HepG2 (cell line): ENCODE results near the gene ABCC12. TPM values are rescaled to one million over a fixed set of nuclear protein-coding genes. Genes with fewer than 3 reads are reported as not detected.

Source experiments
- BHLHE40 ChIP-seq: IDR thresholded peaks from 2 replicates; pipeline ENCODE4 v1.6.1; 2011; ENCODE audit warnings: low read length, improper control_type of control experiment
- ETV6 ChIP-seq: sonication (generic); formaldehyde crosslinking; conservative IDR thresholded peaks from 2 replicates; pipeline ENCODE4 v1.4.0; 2020; ENCODE audit warnings: missing genetic modification reagents
- EZH2 ChIP-seq: conservative IDR thresholded peaks from 2 replicates; pipeline ENCODE4 v1.6.1; 2012; ENCODE audit warnings: mild to moderate bottlenecking, low read depth, low read length, moderate library complexity
- HNRNPLL ChIP-seq: fragments of 200-400 bp; formaldehyde crosslinking; IDR thresholded peaks from 2 replicates; pipeline ENCODE4 v1.6.1; 2017; ENCODE audit warnings: mild to moderate bottlenecking, low read depth, low read length; ENCODE audit not compliant: poor library complexity, severe bottlenecking
- JUND ChIP-seq: sonication (generic); formaldehyde crosslinking; IDR thresholded peaks from 2 replicates; pipeline ENCODE4 v1.8.0; 2022; ENCODE audit warnings: mild to moderate bottlenecking, missing genetic modification reagents
- KAT8 ChIP-seq: IDR thresholded peaks from 2 replicates; pipeline ENCODE4 v1.6.1; 2016; ENCODE audit warnings: missing genetic modification reagents, missing compliant biosample characterization
- KMT2A ChIP-seq: sonication (generic); formaldehyde crosslinking; IDR thresholded peaks from 2 replicates; pipeline ENCODE4 v1.4.0; 2020; ENCODE audit warnings: missing genetic modification reagents
- RBAK ChIP-seq: sonication (generic); formaldehyde crosslinking; IDR thresholded peaks from 2 replicates; pipeline ENCODE4 v1.5.1; 2020; ENCODE audit warnings: mild to moderate bottlenecking, missing genetic modification reagents
- REPIN1 ChIP-seq: sonication (generic); formaldehyde crosslinking; IDR thresholded peaks from 2 replicates; pipeline ENCODE4 v1.8.0; 2022; ENCODE audit warnings: missing genetic modification reagents, low read depth, mild to moderate bottlenecking, borderline replicate concordance
- SMC3 ChIP-seq: IDR thresholded peaks from 2 replicates; pipeline ENCODE4 v1.6.1; 2011; ENCODE audit warnings: low read length, improper control_type of control experiment
- SOX5 ChIP-seq: IDR thresholded peaks from 2 replicates; pipeline ENCODE4 v1.6.1; 2016; ENCODE audit warnings: borderline replicate concordance
- SP2 ChIP-seq: sonication (generic); formaldehyde crosslinking; IDR thresholded peaks from 2 replicates; pipeline ENCODE4 v1.5.1; 2020; ENCODE audit warnings: mild to moderate bottlenecking, missing genetic modification reagents
- SRY ChIP-seq: sonication (generic); formaldehyde crosslinking; IDR thresholded peaks from 2 replicates; pipeline ENCODE4 v1.8.0; 2022; ENCODE audit warnings: mild to moderate bottlenecking, missing genetic modification reagents
- YY1 ChIP-seq: IDR thresholded peaks from 2 replicates; pipeline ENCODE4 v1.6.1; 2011; ENCODE audit warnings: low read length, low read depth, moderate library complexity, mild to moderate bottlenecking; ENCODE audit not compliant: insufficient read depth, insufficient replicate concordance
- ZBTB7B ChIP-seq: sonication (generic); formaldehyde crosslinking; IDR thresholded peaks from 2 replicates; pipeline ENCODE4 v1.4.0; 2020; ENCODE audit warnings: missing genetic modification reagents
- ZC3H4 ChIP-seq: sonication (generic); formaldehyde crosslinking; IDR thresholded peaks from 2 replicates; pipeline ENCODE4 v1.4.0; 2020; ENCODE audit warnings: missing genetic modification reagents, borderline replicate concordance
- ZKSCAN8 ChIP-seq: IDR thresholded peaks from 2 replicates; pipeline ENCODE4 v1.6.1; 2016; ENCODE audit warnings: borderline replicate concordance, missing genetic modification reagents, missing compliant biosample characterization
- ZNF180 ChIP-seq: sonication (generic); formaldehyde crosslinking; IDR thresholded peaks from 2 replicates; pipeline ENCODE4 v1.4.0; 2020; ENCODE audit warnings: low read depth, missing genetic modification reagents, borderline replicate concordance
- ZNF225 ChIP-seq: sonication (generic); formaldehyde crosslinking; IDR thresholded peaks from 2 replicates; pipeline ENCODE4 v1.4.0; 2020; ENCODE audit warnings: mild to moderate bottlenecking, missing genetic modification reagents
- ZNF317 ChIP-seq: sonication (generic); formaldehyde crosslinking; IDR thresholded peaks from 2 replicates; pipeline ENCODE4 v1.5.0; 2020; ENCODE audit warnings: mild to moderate bottlenecking, missing genetic modification reagents
- ZNF83 ChIP-seq: sonication (generic); formaldehyde crosslinking; IDR thresholded peaks from 2 replicates; pipeline ENCODE4 v1.4.0; 2020; ENCODE audit warnings: missing genetic modification reagents, mild to moderate bottlenecking, borderline replicate concordance
- ZNF891 ChIP-seq: sonication (generic); formaldehyde crosslinking; IDR thresholded peaks from 2 replicates; pipeline ENCODE4 v1.5.0; 2020; ENCODE audit warnings: mild to moderate bottlenecking, missing genetic modification reagents
- polyA plus RNA-seq, 8 experiments: library from polyadenylated mRNA; depleted of rRNA in 3 of 8; stranded (reverse) in 7 of 8; unstranded in 1 of 8; fragments of >200 nt; fragmentation: Illumina TruSeq in 4 of 8; extraction: Trizol in 4 of 8; gene quantifications; 2 replicates each; pipeline versions ENCODE4 v1.2.1 to v1.2.3, GENCODE V29; 2011 to 2016; ENCODE audit warnings: low read depth in 4 of 8, missing spikeins in 1 of 8, mixed read lengths in 1 of 8; ENCODE audit not compliant: insufficient read depth in 1 of 8
- total RNA-seq, 5 experiments: library from RNA; depleted of rRNA; stranded (reverse); fragments of >200 nt; fragmentation: Illumina TruSeq; extraction: Trizol; gene quantifications; 2 replicates each; pipeline ENCODE4 v1.2.3, GENCODE V29; 2016; ENCODE audit warnings: low read depth in 1 of 5
- TF ChIP-seq, protein P1 (sequence below): sonication (generic); formaldehyde crosslinking; IDR thresholded peaks from 2 replicates; pipeline ENCODE4 v1.4.0; 2020; ENCODE audit warnings: missing genetic modification reagents
- TF ChIP-seq, protein P2 (sequence below): sonication (generic); formaldehyde crosslinking; IDR thresholded peaks from 2 replicates; pipeline ENCODE4 v1.5.0; 2020; ENCODE audit warnings: mild to moderate bottlenecking, missing genetic modification reagents, borderline replicate concordance
- TF ChIP-seq, protein P3 (sequence below): sonication (generic); formaldehyde crosslinking; IDR thresholded peaks from 2 replicates; pipeline ENCODE4 v1.5.1; 2020; ENCODE audit warnings: missing genetic modification reagents, mild to moderate bottlenecking, borderline replicate concordance

The ABCC12 gene
- total and polyA plus RNA-seq, 2 of the 13 experiments (the other 11 are each of a cell fraction or from before 2014, with no cell fraction given) = not detected

DNA sequence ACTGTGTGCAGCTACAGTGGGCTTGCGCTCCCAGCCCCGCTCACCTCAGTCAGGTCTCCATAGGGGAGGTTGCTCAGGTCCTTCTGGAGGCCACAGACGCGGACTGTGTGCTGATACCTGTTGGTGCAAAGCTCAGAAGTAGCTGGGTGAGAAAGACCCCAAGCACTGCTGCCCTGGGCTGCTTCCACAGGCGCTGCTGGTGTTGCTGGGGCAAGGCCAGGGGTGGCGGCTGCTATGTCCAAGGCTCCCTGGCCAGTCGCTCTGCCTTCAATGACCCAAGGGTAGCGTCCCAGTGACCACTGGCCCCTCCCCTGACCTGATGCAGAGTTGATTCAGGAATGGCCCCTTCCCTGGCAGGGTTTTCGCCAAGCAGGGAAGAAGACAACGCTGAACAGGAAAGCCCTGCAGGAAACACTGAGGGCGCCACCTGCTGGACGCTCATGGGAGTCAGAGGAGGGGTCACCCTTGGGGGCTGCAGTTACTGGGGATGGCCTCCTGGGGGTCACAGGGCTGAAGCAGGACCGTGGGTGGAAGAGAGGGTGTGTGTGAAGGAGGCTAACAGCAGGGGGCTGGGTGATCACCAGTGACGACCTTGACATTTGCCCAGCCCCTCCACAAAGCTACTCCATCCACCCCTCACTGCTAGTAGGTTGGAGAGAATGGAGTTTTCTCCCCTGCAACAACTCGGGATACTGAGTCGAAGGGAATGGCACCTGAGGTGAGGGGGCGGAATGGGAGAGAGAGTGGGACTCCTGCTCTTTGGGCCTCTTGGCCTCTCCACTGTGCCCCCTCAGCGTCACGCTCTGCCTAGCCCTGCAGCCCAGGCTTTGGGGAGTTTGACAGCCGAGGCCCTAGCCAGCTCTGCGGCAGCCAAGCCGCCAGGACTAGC, 38.3 kb downstream of the ABCC12 start (continued):
- TF ChIP-seq, protein P1, sequence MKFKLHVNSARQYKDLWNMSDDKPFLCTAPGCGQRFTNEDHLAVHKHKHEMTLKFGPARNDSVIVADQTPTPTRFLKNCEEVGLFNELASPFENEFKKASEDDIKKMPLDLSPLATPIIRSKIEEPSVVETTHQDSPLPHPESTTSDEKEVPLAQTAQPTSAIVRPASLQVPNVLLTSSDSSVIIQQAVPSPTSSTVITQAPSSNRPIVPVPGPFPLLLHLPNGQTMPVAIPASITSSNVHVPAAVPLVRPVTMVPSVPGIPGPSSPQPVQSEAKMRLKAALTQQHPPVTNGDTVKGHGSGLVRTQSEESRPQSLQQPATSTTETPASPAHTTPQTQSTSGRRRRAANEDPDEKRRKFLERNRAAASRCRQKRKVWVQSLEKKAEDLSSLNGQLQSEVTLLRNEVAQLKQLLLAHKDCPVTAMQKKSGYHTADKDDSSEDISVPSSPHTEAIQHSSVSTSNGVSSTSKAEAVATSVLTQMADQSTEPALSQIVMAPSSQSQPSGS (CRISPR knock-in tag) = peak; percentile 66; the same call in 1 of the 2 replicates
- 0 out of 2 replicates have a peak, but pooled peaks have one; percentile 10 for TF ChIP-seq SOX5 (CRISPR knock-in tag)
- peak; percentile 74 for TF ChIP-seq ZNF891 (CRISPR knock-in tag)
- TF ChIP-seq EZH2 = no peak
- peak; percentile 81 for TF ChIP-seq ZBTB7B (CRISPR knock-in tag)
- TF ChIP-seq SMC3 = peak; percentile 83
- TF ChIP-seq ZC3H4 (CRISPR knock-in tag) = 0 out of 2 replicates have a peak, but pooled peaks have one; percentile 41
- peak; percentile 20 for TF ChIP-seq YY1
- TF ChIP-seq ZNF317 (CRISPR knock-in tag) = 0 out of 2 replicates have a peak, but pooled peaks have one; percentile 23
- TF ChIP-seq BHLHE40 = peak; percentile 45; the same call in 1 of the 2 replicates
- TF ChIP-seq SRY (CRISPR knock-in tag) = peak; percentile 15; the same call in 1 of the 2 replicates
- TF ChIP-seq, protein P2, sequence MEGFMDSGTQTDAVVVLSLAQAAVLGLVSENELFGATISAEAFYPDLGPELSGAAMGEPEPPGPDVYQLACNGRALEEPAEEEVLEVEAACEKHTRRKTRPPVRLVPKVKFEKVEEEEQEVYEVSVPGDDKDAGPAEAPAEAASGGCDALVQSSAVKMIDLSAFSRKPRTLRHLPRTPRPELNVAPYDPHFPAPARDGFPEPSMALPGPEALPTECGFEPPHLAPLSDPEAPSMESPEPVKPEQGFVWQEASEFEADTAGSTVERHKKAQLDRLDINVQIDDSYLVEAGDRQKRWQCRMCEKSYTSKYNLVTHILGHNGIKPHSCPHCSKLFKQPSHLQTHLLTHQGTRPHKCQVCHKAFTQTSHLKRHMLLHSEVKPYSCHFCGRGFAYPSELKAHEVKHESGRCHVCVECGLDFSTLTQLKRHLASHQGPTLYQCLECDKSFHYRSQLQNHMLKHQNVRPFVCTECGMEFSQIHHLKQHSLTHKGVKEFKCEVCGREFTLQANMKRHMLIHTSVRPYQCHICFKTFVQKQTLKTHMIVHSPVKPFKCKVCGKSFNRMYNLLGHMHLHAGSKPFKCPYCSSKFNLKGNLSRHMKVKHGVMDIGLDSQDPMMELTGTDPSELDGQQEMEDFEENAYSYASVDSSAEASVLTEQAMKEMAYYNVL (CRISPR knock-in tag) = peak; percentile 19; the same call in 1 of the 2 replicates
- TF ChIP-seq ZNF180 = no peak
- no peak for TF ChIP-seq HNRNPLL
- TF ChIP-seq KMT2A (CRISPR knock-in tag) = 0 out of 2 replicates have a peak, but pooled peaks have one; percentile 20
- no peak for TF ChIP-seq ETV6
- TF ChIP-seq ZNF225 (CRISPR knock-in tag) = no peak
- TF ChIP-seq ZNF83 (CRISPR knock-in tag) = no peak
- TF ChIP-seq KAT8 = 0 out of 2 replicates have a peak, but pooled peaks have one; percentile 25
- TF ChIP-seq JUND = no peak
- no peak for TF ChIP-seq RBAK (CRISPR knock-in tag)
- no peak for TF ChIP-seq SP2 (CRISPR knock-in tag)
- TF ChIP-seq REPIN1 (CRISPR knock-in tag) = 0 out of 2 replicates have a peak, but pooled peaks have one; percentile 47
- TF ChIP-seq, protein P3, sequence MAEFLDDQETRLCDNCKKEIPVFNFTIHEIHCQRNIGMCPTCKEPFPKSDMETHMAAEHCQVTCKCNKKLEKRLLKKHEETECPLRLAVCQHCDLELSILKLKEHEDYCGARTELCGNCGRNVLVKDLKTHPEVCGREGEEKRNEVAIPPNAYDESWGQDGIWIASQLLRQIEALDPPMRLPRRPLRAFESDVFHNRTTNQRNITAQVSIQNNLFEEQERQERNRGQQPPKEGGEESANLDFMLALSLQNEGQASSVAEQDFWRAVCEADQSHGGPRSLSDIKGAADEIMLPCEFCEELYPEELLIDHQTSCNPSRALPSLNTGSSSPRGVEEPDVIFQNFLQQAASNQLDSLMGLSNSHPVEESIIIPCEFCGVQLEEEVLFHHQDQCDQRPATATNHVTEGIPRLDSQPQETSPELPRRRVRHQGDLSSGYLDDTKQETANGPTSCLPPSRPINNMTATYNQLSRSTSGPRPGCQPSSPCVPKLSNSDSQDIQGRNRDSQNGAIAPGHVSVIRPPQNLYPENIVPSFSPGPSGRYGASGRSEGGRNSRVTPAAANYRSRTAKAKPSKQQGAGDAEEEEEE (CRISPR knock-in tag) = no peak
- TF ChIP-seq ZKSCAN8 (CRISPR knock-in tag) = no peak
